Stimulated activated CD4-positive, alpha-beta T cell treated with anti-CD3 and anti-CD28 coated beads, Interleukin-2, amount 100 ng/mL, for 24 hours (primary cell): Measurements from ENCODE around the gene DYNLT2B.
A peak's percentile ranks its signal among the peaks of the same experiment; 100 is the strongest.
"Not testable (repeated sequence)": the region's sequence is repeated elsewhere in the genome, so short reads cannot be mapped to it uniquely, and the experiment has no call there.

Source experiments
- DNase-seq, 2 donors: peaks; one replicate each; pipeline ENCODE4 v3.0.0-alpha.2; 2020

DYNLT2B gene

DNA sequence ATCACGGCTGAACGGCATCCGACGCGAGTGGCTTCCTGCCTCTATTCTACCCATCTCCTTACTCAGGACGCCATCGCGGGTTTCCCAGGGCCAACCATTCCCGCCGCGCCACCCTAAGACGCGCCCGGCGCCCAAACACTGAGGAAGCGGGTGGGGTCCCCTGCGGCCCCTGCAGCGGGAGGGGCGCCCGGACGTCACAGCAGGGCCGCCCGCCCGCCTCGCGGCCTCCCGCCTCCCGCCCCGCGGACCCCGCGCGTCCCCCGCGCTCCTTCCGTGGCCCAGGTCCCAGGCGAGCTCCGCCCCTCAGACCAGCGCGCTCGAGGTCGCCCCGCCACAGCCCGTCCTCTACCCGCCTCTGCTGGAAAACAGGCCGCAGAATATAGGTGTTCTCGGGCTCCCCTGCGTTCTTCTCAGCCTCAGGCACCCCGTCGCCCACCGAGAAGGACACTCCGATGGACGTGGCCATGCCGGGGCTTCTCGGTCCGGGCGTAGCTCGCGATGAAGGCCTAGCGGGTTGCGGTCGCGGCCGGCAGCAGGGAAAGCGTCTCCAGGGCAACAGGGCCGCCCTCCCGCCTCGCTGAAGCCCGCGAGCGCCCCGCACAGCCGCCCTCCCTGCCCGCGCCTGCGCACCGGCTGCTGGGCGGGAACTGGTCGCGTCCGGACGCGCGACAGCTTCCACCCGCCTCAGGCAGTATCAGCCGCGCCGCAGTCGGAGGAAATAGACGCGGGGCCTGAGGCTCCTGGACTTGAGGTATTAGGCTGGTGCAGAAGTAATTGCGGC, at the start of gene DYNLT2B:
TSS of gene DYNLT2B (minus strand) at position 554 of the 781 bp plus-strand sequence. CDS start at position 466, 88 bp downstream.
- DNase-seq = peak; percentile 85 to 89

DNA sequence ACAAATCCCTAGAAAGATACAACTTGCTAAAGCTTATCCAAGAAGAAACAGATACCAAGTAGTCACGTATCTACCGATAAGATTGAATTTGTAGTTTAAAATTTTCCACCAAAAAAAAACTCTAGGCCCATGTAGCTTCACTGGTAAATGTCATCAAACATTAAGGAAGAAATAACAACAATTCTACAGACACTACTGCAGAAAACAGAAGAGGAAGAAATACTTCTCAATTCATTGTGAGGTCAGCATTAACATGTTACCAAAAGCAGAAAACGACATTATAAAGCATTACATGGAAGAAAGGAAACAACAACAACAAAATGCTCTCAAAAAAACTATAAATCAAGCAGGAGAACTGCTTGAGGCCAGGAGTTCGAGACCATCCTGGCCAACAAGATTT, 47.7 kb upstream of the DYNLT2B start:
- no peak for DNase-seq

DNA sequence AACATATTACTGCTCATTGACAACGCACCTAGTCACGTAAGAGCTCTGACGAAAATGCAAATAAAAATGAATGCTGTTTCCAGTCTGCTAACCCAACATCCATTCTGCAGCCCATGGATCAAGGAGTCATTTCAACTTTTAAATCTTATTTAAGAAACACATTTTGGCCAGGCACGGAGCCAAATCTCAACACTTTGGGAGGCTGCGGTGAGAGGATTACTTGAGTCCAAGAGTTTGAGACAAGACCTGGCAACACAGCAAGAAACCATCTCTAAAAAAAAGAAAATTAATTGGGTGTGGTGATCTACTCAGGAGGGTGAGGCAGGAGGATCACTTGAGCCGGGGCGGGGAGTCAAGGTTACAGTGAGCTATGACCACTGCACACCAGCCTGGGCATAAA, 42.5 kb upstream of the DYNLT2B start:
- DNase-seq = no peak

DNA sequence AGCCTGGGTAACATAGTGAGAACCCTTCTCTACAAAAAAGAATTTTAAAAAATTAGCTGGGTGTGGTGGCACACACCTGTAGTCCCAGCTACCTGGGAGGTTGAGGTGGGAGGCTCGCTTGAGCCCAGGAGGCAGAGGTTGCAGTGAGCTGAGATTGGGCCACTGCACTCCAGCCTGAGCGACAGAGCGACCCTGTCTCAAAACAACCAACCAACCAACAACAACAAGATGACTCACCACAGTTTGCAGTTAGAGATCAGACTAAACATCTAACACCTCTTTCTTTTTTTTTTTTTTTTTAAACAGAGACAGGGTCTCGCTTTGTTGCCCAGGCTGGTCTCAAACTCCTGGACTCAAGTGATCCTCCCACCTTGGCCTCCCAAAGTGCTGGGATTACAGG, 40.5 kb upstream of the DYNLT2B start:
- DNase-seq = not testable (repeated sequence)

DNA sequence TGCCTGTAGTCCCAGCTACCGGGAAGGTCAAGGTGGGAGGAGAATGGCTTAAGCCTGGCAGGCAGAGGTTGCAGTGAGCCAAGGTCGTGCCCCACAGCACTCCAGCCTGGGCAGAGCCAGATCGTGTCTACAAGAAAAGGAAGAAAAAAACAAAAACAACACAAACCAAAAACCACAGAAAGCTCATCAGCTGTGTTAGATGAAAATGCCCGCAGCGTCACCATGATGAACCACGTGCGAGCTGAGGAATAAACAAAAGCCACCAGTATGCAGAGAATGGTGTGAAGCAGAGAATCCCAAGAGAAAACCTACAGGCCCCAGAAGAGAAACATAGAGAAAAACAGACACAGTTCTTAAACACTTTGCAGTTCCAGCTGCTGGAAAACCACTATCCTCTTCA, 39.9 kb upstream of the DYNLT2B start:
- DNase-seq = no peak

DNA sequence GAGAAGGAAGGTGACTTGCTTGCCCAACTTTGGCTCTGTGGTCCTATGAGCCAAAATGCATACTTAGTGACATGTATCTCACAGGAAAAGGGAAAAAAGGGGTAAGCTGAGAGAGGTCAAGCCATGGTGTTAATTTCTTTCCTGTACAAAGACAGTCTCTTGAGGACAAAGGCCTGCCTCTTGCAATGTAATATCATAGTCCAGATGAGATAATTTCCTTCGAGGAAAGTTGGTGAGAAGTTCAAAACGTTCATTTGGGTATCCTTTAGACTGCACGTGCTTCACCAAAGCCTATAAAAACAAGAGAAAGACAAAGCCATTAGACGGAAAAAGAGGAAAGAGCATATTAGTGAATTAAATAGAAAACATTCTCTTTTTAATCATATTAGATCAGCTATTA, 38.5 kb upstream of the DYNLT2B start:
- no peak for DNase-seq

DNA sequence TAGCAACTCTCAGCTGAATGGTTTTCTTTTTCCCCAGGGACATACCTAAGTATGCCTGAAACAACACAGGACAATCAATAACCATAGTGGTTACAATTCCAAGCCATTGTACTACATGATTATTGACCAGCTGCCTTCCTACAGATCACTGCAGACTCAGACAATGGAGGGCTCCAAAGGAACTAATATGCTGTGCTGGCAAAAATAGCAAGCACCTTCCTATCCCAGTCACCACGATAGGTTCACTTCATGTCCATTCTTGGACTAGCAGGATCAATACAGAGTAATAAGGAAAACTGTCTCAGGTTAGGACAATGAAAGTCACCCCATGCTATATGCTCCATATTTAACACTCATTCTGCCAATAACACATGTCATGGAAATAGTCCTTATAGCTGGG, 37.6 kb upstream of the DYNLT2B start:
- DNase-seq = no peak

DNA sequence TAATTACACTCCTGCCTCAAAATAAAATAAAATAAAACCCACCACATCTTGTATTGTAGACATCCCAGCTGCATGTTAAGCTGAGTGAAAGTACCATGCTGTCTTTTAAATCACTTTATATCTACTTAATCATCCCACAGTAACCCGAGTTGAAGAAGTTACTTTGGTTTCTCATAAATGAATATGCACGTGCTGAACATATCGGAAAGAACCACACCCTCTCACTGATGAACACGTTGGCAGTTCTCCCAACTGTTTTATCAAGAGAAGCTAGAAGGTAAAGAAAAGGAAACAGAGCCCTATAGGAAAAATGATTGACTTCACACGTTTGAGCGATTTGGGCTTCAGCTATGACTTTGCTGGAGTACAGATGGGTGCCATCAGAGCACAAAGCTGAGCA, 36.1 kb upstream of the DYNLT2B start:
- DNase-seq = no peak

DNA sequence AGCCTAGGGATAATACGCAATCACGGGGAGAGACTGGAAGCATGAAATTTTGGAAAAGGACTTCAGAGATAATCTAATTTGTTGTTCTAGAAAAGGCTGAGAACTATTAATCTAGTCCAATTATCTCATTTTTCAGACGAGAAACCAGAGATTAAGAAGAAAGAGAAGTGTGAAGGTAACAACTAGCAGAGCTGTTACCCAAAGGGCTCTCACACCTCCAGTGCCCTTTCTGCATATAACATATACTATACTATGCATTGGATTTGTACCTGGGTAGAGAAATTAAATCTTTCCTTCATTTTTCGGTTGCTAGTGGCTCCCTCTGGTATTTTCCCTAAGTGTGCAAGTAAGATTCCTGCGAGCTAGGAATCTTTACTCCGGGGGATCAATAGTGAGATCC, 33.5 kb upstream of the DYNLT2B start:
- DNase-seq = no peak

DNA sequence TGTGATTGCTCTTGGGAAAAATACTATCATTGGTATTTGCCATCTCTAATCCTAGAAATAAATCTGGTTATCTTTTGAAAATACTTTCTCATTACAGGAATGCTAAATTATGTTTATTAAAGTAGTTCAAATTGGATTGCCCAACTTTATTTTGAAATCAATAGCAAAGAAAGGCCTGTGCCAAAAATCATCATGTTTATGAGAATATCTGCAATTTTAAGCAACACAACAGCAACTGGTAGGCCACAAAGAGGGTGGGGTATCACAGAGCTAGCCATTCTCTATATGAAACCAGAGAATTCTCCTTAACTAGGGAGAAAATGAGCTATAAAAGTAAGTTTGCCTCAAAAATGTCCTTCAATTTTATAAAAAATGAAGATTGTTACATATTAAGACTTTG, 32.0 kb upstream of the DYNLT2B start:
- DNase-seq = no peak

DNA sequence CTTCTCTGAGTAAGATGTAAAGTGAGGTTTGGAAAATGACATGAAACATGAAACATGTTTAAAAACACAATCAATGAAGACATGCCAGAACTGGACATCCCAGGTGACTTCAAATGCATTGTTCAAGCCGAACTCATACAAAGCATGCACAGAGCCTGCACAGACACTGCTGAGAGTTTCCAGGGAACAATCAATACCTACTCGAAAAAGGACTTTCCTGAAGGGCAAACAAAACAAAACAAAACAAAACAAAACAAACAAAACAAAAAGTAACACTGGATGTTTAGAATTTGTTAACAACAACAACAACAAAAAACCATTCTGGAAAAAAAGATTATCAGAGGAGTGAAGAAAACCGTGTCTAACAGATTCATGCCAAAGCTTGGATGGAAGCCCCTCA, 30.7 kb upstream of the DYNLT2B start:
- no peak for DNase-seq

DNA sequence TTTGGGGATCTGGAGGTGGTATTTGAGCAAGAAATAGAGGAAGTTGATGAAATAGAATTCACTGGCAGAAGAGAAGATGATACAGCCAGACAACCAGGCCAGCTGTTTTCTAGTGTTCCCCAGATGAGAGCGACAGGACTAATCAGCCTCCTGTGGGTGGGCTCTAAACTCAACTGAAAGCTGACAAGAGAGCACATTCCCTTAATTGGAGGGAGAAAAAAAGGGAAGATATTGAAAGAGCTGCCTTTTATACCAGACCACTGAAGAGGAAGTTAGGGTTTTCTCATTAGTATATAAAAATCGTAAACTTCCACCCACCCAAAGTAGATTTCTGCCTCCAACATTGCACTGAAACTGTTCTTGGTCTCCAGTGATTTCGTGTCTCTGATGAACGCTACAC, 26.6 kb upstream of the DYNLT2B start:
- no peak for DNase-seq

DNA sequence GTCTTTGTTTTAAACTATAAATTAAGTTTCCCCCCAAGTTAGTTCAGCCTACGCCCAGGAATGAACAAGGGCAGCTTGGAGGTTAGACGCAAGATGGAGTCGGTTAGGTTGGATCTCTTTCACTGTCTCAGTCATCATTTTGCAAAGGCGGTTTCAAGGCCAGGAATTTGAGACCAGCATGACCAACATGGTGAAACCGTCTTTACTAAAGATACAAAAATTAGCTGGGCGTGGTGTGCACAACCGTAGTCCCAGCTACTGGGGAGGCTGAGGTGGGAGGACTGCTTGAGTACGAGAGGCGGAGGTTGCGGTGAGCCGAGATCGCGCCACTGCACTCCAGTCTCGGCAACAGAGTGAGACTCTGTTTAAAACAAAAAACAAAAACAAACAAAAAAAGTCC, 25.9 kb upstream of the DYNLT2B start:
- not testable (repeated sequence) for DNase-seq

DNA sequence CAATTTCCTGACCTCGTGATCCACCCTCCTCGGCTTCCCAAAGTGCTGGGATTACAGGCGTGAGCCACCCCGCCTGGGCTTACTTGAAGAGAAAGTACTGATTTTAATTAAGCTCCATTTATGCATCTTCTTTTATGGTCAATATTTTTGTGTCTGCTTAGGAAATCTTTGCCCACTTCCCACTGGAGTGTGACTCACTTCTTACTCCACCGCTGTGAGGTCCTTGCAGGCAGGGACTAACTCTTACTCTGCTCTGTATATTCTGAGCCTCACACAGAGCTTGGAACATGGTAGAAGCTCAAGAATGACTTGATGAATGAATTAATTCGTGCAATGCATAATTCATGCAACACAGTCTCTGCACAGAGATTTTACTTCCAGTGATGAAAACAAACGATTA, 23.1 kb upstream of the DYNLT2B start:
- no peak for DNase-seq

DNA sequence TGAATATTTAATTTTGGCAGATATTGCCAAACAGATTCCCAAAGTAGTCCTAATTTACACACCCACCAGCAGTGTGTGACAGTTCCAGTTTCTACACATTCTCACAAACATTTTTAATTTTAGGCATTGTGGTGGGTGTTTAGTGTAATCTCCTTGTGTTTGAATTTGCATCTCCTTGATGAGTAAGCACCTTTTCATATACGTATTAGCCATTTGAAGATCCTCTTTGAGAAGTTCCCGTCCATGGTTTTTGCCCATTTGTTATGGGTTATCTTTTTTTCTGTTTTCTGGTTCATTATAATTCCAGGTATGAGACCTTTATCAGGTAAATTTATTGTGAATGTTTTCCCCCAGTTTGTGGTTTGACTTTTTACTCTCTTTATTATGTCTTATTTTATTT, 22.4 kb upstream of the DYNLT2B start:
- DNase-seq = no peak

DNA sequence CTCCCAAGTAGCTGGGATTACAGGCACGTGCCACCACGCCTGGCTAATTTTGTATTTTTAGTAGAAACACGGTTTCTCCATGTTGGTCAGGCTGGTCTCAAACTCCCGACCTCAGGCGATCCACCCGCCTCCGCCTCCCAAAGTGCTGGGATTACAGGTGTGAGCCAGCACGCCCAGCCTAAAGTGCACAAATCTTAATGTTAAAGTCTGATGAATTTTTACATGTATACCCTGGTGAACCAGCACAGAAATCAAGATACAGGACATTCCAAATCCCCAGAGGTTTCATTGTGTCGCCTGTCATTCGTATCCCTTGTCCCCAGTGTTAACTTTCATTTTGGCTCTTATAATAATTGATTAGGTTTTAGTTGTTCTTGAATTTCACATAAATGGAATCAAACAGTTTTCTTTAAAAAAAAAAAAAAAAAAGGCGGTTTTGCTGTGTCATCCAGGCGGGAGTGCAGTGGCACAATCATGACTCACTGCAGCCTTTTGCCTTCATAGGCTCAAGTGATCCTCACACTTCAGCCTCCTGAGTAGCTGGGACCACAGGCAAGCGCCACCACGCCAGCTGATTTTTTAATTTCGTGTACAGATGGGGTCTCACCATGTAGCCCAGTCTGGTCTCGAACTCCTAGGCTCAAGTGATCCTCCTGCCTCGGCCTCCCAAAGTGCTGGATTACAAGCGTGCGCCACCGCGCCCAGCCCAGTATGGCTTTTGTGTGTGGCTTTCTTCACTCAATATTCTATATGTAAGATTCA, 21.6 kb upstream of the DYNLT2B start:
- DNase-seq = no peak

DNA sequence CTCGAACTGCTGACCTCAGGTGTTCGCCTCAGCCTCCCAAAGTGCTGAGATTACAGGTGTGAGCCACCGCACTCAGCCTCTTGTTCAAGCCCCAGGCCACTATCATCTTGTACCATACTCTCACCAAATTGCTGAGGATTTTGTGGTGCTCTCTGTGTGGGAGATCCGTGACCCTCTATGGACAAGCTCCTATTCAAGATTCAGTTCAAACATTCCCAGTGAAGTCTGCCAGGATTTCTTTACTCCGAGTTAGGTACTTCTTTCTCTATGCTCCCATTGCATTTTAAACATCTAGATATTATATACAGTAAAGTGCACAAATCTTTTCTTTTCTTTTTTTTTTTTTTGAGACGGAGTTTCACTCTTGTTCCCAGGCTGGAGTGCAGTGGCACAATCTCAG, 21.0 kb upstream of the DYNLT2B start:
- no peak for DNase-seq

DNA sequence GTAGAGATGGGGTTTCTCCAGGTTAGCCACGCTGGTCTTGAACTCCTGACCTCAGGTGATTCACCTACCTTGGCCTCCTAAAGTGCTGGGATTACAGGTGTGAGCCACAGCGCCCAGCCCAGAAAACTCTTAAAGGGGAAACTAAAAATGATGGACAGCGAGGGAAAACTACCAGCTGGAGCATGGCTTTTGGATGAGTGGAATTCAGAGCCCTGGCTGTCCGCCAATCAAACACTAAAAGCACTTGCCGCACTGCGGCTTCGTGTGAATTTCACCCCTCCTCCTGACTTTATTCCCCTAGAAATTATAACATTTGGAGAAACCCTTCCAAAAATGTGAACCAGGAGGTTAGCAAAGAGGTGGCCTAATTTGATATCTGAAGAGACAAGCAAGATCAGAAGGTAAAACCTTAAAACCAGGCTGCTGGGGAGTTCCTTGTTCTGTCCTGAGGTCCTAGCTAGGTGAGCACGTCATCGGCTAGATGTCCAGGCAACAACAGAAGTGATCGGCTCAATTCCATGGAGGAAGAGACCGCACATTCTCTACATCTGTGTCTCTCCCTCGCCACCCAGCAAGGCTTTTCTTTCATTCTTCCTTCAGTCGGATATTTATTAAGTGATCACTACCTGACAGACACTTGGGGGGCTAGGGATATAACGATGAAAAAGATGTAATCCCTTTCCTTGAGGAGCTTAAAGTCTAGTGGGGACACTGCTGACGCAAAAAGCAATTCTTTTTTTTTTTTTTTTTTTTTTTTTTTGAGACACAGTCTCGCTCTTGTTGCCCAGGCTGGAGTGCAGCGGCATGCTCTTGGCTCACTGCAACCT, 18.5 kb upstream of the DYNLT2B start:
- no peak for DNase-seq

DNA sequence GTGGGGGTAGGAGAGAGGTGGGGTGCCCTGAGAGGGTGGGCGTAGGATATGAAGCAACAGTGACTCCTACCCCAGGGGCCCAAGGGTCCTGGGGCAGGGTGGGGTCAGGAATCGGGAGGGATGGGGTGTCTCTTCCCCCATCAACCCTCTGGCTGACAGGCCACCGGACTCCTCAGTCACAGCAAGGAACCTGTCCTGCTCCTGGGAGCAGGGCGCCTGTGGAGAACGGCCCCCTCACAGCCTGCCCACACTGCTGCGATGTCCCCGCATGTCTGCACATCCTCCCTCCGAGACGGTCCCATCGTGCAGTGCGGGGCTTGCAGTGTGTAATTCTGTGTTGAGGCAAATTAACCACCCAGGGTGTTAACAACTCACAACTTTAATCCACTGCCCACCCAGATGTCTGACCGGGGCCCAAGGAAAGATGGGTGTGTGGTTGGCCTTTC, 17.5 kb upstream of the DYNLT2B start:
- DNase-seq = no peak

DNA sequence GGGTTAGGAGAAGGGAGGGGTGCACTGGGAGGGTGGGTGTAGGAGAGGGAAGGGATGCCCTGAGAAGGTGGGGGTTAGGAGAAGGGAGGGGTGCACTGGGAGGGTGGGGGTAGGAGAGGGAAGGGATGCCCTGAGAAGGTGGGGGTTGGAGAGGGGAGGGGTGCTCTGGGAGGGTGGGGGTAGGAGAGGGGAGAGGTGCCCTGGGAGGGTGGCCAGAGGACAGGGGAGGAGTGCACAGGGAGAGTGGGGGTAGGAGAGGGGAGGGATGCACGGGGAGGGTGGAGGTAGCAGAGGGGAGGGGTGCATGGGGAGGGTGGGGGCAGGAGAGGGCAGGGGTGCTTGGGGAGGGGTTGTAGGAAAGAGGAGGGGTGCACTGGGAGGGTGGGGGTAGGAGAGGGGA, 16.9 kb upstream of the DYNLT2B start:
- DNase-seq = no peak

DNA sequence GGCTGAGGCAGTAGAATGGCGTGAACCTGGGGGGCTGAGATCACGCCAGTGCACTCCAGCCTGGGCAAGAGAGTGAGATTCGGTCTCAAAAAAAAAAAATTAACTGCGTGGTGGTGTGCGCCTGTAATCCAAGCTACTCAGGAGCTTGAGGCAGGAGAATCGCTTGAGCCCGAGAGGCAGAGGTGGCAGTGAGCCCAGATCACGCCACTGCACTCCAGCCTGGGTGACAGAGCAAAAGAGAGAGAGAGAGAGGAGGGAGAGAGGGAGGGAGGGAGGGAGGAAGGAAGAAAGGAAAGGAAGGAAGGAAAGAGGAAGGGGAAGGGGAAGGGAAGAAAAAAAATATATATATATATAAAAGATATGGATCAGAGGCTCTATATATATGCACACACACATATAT, 14.1 kb upstream of the DYNLT2B start:
- no peak for DNase-seq

DNA sequence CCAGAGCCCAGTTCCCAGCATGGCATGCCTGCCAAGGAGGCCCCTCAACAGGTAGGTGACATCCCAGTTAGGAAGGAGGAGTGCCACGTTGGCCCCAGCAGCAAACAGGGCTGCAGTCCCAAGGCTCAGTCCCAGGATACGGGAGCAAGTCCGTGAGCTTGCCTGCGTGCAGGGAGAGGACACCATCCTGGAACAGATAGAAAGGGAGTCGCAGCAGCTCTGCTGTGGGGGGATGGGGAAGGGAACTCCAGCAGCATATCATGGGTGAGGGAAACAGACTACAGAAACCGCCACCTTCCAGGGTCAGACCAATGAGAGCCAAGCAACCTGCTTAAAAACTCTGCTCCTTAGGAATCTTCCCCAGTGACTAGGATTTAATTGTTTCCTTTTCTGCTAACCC, 9.4 kb upstream of the DYNLT2B start:
- no peak for DNase-seq

DNA sequence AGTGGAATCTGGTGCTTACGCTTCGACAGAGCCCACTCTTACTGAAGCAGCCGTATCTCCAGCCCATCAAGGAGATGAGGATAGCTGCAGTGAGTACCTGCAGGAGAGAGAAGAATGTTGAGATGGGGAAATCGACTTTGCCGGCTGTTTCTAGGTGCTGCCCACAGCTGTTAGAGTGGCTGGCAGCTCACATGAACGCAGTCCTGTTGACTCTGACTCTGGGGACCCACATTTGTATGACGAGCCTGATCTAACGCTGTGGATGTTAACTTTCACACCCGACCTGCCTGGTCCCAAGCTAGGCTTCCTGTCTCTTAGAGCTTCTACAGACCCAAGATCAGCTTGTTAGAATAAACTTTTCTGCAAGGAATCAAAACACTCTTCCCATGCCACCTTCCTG, 8.9 kb upstream of the DYNLT2B start:
- DNase-seq = no peak

DNA sequence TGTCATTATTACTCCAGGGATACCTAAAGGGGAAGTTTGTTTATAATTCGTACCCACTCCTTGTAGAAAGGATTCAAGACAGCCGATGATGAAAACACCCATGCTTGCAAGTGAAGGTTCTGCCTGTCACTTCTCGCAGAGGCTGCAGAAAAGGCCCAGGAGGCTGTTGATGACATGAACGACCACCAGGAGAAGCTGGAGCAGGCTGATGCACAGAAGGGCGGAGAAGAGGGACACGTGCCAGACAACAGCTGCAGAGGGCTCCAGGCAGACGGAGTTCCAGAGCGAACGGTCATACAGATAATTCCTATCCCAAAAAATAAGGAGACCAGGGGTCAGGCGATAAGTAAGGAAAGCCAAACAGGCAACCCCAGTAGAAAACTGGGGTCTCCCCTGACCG, 5.7 kb upstream of the DYNLT2B start:
- DNase-seq = no peak
